ENCODE results near the gene PTPRG. TPM values are rescaled to one million over a fixed set of nuclear protein-coding genes. Genes with fewer than 3 reads are reported as not detected.

PTPRG gene
- total RNA-seq, 2 experiments from 2014 or later = 0.03 to 0.05 TPM

- H3K27me3 ChIP-seq (ENCODE audit: control insufficient read depth in 1 of 2, insufficient read depth in 2 of 2, low read length in 2 of 2) = no peaks in the 10 kb centered on the region
- H3K27ac ChIP-seq (ENCODE audit: low read depth in 1 of 2, low read length in 2 of 2) = no peak overlapping the region
- H3K4me3 ChIP-seq (ENCODE audit: low read length) = no peak overlapping the region
- no peak overlapping the region for H3K27ac Mint-ChIP-seq
- H3K9me3 Mint-ChIP-seq = no peaks in the 10 kb centered on the region
- no peaks in the 10 kb centered on the region for H3K9me3 ChIP-seq (ENCODE audit: control insufficient read depth in 1 of 2, insufficient read depth in 1 of 2, low read length in 2 of 2)
- TF ChIP-seq, protein P1, sequence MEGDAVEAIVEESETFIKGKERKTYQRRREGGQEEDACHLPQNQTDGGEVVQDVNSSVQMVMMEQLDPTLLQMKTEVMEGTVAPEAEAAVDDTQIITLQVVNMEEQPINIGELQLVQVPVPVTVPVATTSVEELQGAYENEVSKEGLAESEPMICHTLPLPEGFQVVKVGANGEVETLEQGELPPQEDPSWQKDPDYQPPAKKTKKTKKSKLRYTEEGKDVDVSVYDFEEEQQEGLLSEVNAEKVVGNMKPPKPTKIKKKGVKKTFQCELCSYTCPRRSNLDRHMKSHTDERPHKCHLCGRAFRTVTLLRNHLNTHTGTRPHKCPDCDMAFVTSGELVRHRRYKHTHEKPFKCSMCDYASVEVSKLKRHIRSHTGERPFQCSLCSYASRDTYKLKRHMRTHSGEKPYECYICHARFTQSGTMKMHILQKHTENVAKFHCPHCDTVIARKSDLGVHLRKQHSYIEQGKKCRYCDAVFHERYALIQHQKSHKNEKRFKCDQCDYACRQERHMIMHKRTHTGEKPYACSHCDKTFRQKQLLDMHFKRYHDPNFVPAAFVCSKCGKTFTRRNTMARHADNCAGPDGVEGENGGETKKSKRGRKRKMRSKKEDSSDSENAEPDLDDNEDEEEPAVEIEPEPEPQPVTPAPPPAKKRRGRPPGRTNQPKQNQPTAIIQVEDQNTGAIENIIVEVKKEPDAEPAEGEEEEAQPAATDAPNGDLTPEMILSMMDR (IDR thresholded peaks at IDR 0.05) = peak; percentile 51
- DNase-seq (peak in 2 of 14 experiments; percentile 3 to 6), ATAC-seq (ENCODE audit: poor library complexity) (no peak)
- H3K36me3 Mint-ChIP-seq (ENCODE audit: low read depth) = no peaks in the 10 kb centered on the region
- no peaks in the 10 kb centered on the region for H3K4me1 Mint-ChIP-seq (ENCODE audit: low read depth)
- H3K4me1 ChIP-seq (ENCODE audit: insufficient read depth, low read length) = no peaks in the 10 kb centered on the region
- no peak overlapping the region for H3K4me3 Mint-ChIP-seq
- intact Hi-C loops (cut with DNase I, micrococcal nuclease) = loop anchor here (5.0 kb wide), 1 partner anchor 1484 kb away; the partner anchor contains the start of gene C3orf49 (in 2 of the 2)
- no peaks in the 10 kb centered on the region for H3K27me3 Mint-ChIP-seq
- H3K36me3 ChIP-seq (ENCODE audit: insufficient read depth, low read length) = no peaks in the 10 kb centered on the region
- POLR2A ChIA-PET = no interaction called here
- CTCF ChIA-PET = interaction anchor here (0.8 kb wide), 1 partner anchor 10 kb away, joined by 4 read pairs; no protein-coding TSS in a partner anchor
These were observed 771.5 kb downstream of the PTPRG start for GRCh38 chr3:62332835-62333244.

DNA sequence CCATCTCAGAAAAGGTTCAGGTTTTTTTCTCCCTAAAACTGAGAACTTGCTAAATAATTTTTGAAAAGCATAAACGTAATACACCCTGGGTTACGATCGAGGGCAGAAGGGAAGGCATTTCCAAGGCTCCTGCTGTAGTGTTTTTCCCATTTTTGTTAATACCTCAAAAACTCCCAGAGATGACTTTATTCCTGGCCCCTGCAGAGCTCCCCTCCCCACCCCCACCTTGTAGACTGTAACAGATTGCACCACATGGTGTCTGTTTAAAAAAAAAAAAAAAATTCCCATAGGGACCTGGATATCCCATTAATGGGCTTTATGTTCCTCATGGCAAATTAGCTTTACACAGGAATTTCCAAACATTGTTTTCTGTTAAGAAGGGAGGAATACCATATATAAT is 773.8 kb downstream of the PTPRG start:
- Histone ChIP-seq H3K27me3 (ENCODE audit: control insufficient read depth in 1 of 2, insufficient read depth in 2 of 2, low read length in 2 of 2) (no peaks in the 10 kb centered on the region), H3K4me3 (ENCODE audit: low read length) (no peak overlapping the region), H3K27ac (ENCODE audit: low read depth in 1 of 2, low read length in 2 of 2) (no peak overlapping the region), H3K9me3 (ENCODE audit: control insufficient read depth in 1 of 2, insufficient read depth in 1 of 2, low read length in 2 of 2) (no peaks in the 10 kb centered on the region), H3K4me1 (ENCODE audit: insufficient read depth, low read length) (no peaks in the 10 kb centered on the region), H3K36me3 (ENCODE audit: insufficient read depth, low read length) (no peaks in the 10 kb centered on the region)
- DNase-seq = no peak
- ATAC-seq (ENCODE audit: poor library complexity) = no peak
- ChIA-PET CTCF (interaction anchor here (1.1 kb wide), 1 partner anchor 12 kb away, joined by 4 read pairs; no protein-coding TSS in a partner anchor), POLR2A (no interaction called here)
- no peaks in the 10 kb centered on the region for H3K36me3 Mint-ChIP-seq (ENCODE audit: low read depth)
- no peaks in the 10 kb centered on the region for H3K4me1 Mint-ChIP-seq (ENCODE audit: low read depth)
- no peaks in the 10 kb centered on the region for H3K9me3 Mint-ChIP-seq
- no peak overlapping the region for H3K4me3 Mint-ChIP-seq
- H3K27ac Mint-ChIP-seq = no peak overlapping the region
- no peaks in the 10 kb centered on the region for H3K27me3 Mint-ChIP-seq
- TF ChIP-seq, protein P1 (IDR thresholded peaks at IDR 0.05) = no peak
- intact Hi-C loops (cut with DNase I, micrococcal nuclease) = no loop called here

DNA sequence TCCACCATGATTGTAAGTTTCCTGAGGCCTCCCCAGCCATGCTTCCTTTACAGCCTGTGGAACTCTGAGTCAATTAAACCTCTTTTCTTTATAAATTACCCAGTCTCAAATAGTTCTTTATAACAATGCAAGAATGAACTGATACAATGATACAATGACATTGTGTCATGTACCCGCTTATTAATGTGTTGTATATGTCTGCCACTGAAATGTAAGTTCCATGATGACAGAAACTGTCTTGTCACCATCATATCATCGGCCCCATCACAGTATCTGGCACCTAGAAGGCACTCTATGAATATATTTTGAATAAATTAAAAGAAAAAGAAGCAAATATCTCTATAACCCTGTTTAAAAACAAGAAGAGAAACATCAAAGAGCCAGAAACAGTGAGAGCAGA is 782.4 kb downstream of the PTPRG start:
- H3K27me3 Mint-ChIP-seq = peaks cover 11% of the 10 kb centered on the region
- ATAC-seq (ENCODE audit: poor library complexity) = no peak

More for the DNA sequence above, 782.4 kb downstream of the PTPRG start:
- H3K9me3 ChIP-seq (ENCODE audit: control insufficient read depth in 1 of 2, insufficient read depth in 1 of 2, low read length in 2 of 2) = peaks cover 0 to 6% of the 10 kb centered on the region in 2 experiments
- DNase-seq = no peak
- no peaks in the 10 kb centered on the region for H3K4me1 Mint-ChIP-seq (ENCODE audit: low read depth)
- H3K27me3 ChIP-seq (ENCODE audit: control insufficient read depth in 1 of 2, insufficient read depth in 2 of 2, low read length in 2 of 2) = peaks cover 0 to 5% of the 10 kb centered on the region in 2 experiments
- no peak overlapping the region for H3K4me3 ChIP-seq (ENCODE audit: low read length)
- CTCF ChIA-PET = no interaction called here
- no peaks in the 10 kb centered on the region for H3K4me1 ChIP-seq (ENCODE audit: insufficient read depth, low read length)
- no peaks in the 10 kb centered on the region for H3K9me3 Mint-ChIP-seq
- H3K36me3 Mint-ChIP-seq (ENCODE audit: low read depth) = no peaks in the 10 kb centered on the region
- intact Hi-C loops (cut with DNase I, micrococcal nuclease) = no loop called here
- TF ChIP-seq, protein P1 (IDR thresholded peaks at IDR 0.05) = no peak
- H3K27ac ChIP-seq (ENCODE audit: low read depth in 1 of 2, low read length in 2 of 2) = no peak overlapping the region
- H3K4me3 Mint-ChIP-seq = no peak overlapping the region
- no peak overlapping the region for H3K27ac Mint-ChIP-seq
- POLR2A ChIA-PET = no interaction called here
- no peaks in the 10 kb centered on the region for H3K36me3 ChIP-seq (ENCODE audit: insufficient read depth, low read length)

All from CD4-positive, alpha-beta T cell (primary cell).